Activated T-cell treated with anti-CD3 and anti-CD28 coated beads, Interleukin-2, amount 50 U/mL, for 72 hours (primary cell): ENCODE data around the gene AHCYL2. TPM values are rescaled to one million over a fixed set of nuclear protein-coding genes. Genes with fewer than 3 reads are reported as not detected.
"Not testable (repeated sequence)": the region's sequence is repeated elsewhere in the genome, so short reads cannot be mapped to it uniquely, and the experiment has no call there.

Experiments
- ATAC-seq, 2 donors: fragments of 150-1000 bp; cut with Tn5 transposase; replicated peaks in 1 of 2; 2 replicates each; pipeline ENCODE4 v1.10.0; 2021; ENCODE audit warnings: moderate library complexity in 2 of 2, mild to moderate bottlenecking in 1 of 2
- DNase-seq, 2 donors: peaks; one replicate each; pipeline ENCODE4 v3.0.0; 2021 to 2022; ENCODE audit warnings: mixed read lengths in 1 of 2
- H3K27ac Mint-ChIP-seq: one replicate; pipeline ENCODE4 v1.8.0; 2022; ENCODE audit warnings: mild to moderate bottlenecking, moderate library complexity, mixed read lengths
- H3K27me3 Mint-ChIP-seq: one replicate; pipeline ENCODE4 v1.8.0; 2022; ENCODE audit warnings: low read depth, mixed read lengths
- H3K36me3 Mint-ChIP-seq, 2 donors: one replicate each; pipeline ENCODE4 v1.8.0; 2022; ENCODE audit warnings: mixed read lengths in 2 of 2, mild to moderate bottlenecking in 1 of 2; ENCODE audit not compliant: insufficient read depth in 2 of 2
- H3K4me1 Mint-ChIP-seq: one replicate; pipeline ENCODE4 v1.8.0; 2022; ENCODE audit warnings: low read depth, mixed read lengths
- H3K4me3 Mint-ChIP-seq, 2 donors: one replicate each; pipeline ENCODE4 v1.8.0; 2022; ENCODE audit warnings: mild to moderate bottlenecking in 2 of 2, mixed read lengths in 2 of 2, moderate library complexity in 2 of 2
- H3K9me3 Mint-ChIP-seq, 2 donors: one replicate each; pipeline ENCODE4 v1.8.0; 2022; ENCODE audit warnings: mixed read lengths in 2 of 2
- total RNA-seq, 2 donors: library from RNA; stranded (reverse); gene quantifications; one replicate each; pipeline ENCODE4 v1.2.3, GENCODE V29; 2022

AHCYL2 gene
- total RNA-seq, 2 donors from 2014 or later = 40.8 to 44.8 TPM

GRCh38 chr7:129464194-129464593, 239.4 kb downstream of the AHCYL2 start:
- no peak overlapping the region for H3K4me3 Mint-ChIP-seq
- no peaks in the 10 kb centered on the region for H3K4me1 Mint-ChIP-seq
- H3K27me3 Mint-ChIP-seq = no peaks in the 10 kb centered on the region
- DNase-seq = no peak
- no peak for ATAC-seq
- peaks cover 9 to 16% of the 10 kb centered on the region in 2 donors for H3K36me3 Mint-ChIP-seq
- no peak overlapping the region for H3K27ac Mint-ChIP-seq
- H3K9me3 Mint-ChIP-seq = no peaks in the 10 kb centered on the region

GRCh38 chr7:129465080-129465479, 240.2 kb downstream of the AHCYL2 start:
- no peak for DNase-seq
- no peaks in the 10 kb centered on the region for H3K4me1 Mint-ChIP-seq
- H3K4me3 Mint-ChIP-seq = no peak overlapping the region
- H3K27ac Mint-ChIP-seq = peak overlapping the region; percentile 9
- ATAC-seq = no peak
- H3K9me3 Mint-ChIP-seq = no peaks in the 10 kb centered on the region
- no peaks in the 10 kb centered on the region for H3K27me3 Mint-ChIP-seq
- peaks cover 7 to 16% of the 10 kb centered on the region in 2 donors for H3K36me3 Mint-ChIP-seq

- Mint-ChIP-seq H3K9me3 (no peaks in the 10 kb centered on the region), H3K4me3 (no peak overlapping the region), H3K27me3 (no peaks in the 10 kb centered on the region), H3K36me3 (peaks cover 7 to 16% of the 10 kb centered on the region in 2 donors), H3K4me1 (peaks cover 14% of the 10 kb centered on the region), H3K27ac (no peak overlapping the region)
- DNase-seq = no peak
- ATAC-seq = no peak
These were observed 242.0 kb downstream of the AHCYL2 start for GRCh38 chr7:129466796-129467195.

- Mint-ChIP-seq H3K27ac (no peak overlapping the region), H3K4me3 (no peak overlapping the region), H3K4me1 (peaks cover 19% of the 10 kb centered on the region), H3K27me3 (no peaks in the 10 kb centered on the region), H3K9me3 (no peaks in the 10 kb centered on the region), H3K36me3 (peaks cover 6 to 18% of the 10 kb centered on the region in 2 donors)
- ATAC-seq (no peak), DNase-seq (no peak)
These were observed 243.3 kb downstream of the AHCYL2 start for GRCh38 chr7:129468087-129468486.

GRCh38 chr7:129468547-129468946, 243.7 kb downstream of the AHCYL2 start:
- H3K27ac Mint-ChIP-seq = no peak overlapping the region
- H3K9me3 Mint-ChIP-seq = no peaks in the 10 kb centered on the region
- DNase-seq (no peak), ATAC-seq (peak in 1 of 2 donors; percentile 59)
- H3K27me3 Mint-ChIP-seq = no peaks in the 10 kb centered on the region
- peaks cover 6 to 17% of the 10 kb centered on the region in 2 donors for H3K36me3 Mint-ChIP-seq
- no peak overlapping the region for H3K4me3 Mint-ChIP-seq
- H3K4me1 Mint-ChIP-seq = peaks cover 19% of the 10 kb centered on the region

- no peaks in the 10 kb centered on the region for H3K9me3 Mint-ChIP-seq
- peak overlapping the region; percentile 14 for H3K27ac Mint-ChIP-seq
- no peak for ATAC-seq
- H3K36me3 Mint-ChIP-seq = peaks cover 7 to 20% of the 10 kb centered on the region in 2 donors
- peaks cover 19% of the 10 kb centered on the region for H3K4me1 Mint-ChIP-seq
- H3K4me3 Mint-ChIP-seq = no peak overlapping the region
- no peak for DNase-seq
- no peaks in the 10 kb centered on the region for H3K27me3 Mint-ChIP-seq
These were observed 245.1 kb downstream of the AHCYL2 start for GRCh38 chr7:129469930-129470329.

GRCh38 chr7:129470411-129470810, 245.6 kb downstream of the AHCYL2 start:
- H3K27ac Mint-ChIP-seq = no peak overlapping the region

GRCh38 chr7:129471402-129471827, 246.6 kb downstream of the AHCYL2 start:
- Mint-ChIP-seq H3K27ac (peak overlapping the region; percentile 83), H3K27me3 (no peaks in the 10 kb centered on the region), H3K4me1 (peaks cover 19% of the 10 kb centered on the region), H3K9me3 (no peaks in the 10 kb centered on the region), H3K4me3 (peak overlapping the region in 1 of 2 donors; percentile 33), H3K36me3 (peaks cover 7 to 22% of the 10 kb centered on the region in 2 donors)
- DNase-seq = peak; percentile 14 to 19
- peak; percentile 83 to 88 for ATAC-seq

More at GRCh38 chr7:129470411-129470810, 245.6 kb downstream of the AHCYL2 start:
- Mint-ChIP-seq H3K4me1 (peaks cover 19% of the 10 kb centered on the region), H3K9me3 (no peaks in the 10 kb centered on the region), H3K36me3 (peaks cover 7 to 20% of the 10 kb centered on the region in 2 donors), H3K27me3 (no peaks in the 10 kb centered on the region), H3K4me3 (no peak overlapping the region)
- no peak for DNase-seq
- ATAC-seq = no peak

- not testable (repeated sequence) for DNase-seq, H3K27ac Mint-ChIP-seq, ATAC-seq, H3K9me3 Mint-ChIP-seq, H3K4me3 Mint-ChIP-seq, H3K27me3 Mint-ChIP-seq
- H3K36me3 Mint-ChIP-seq = peaks cover 10 to 38% of the 10 kb centered on the region in 2 donors
- peaks cover 14% of the 10 kb centered on the region for H3K4me1 Mint-ChIP-seq
These were observed 251.1 kb downstream of the AHCYL2 start for GRCh38 chr7:129475931-129476330.

GRCh38 chr7:129476398-129476797, 251.6 kb downstream of the AHCYL2 start:
- peaks cover 10 to 39% of the 10 kb centered on the region in 2 donors for H3K36me3 Mint-ChIP-seq
- not testable (repeated sequence) for ATAC-seq, H3K27ac Mint-ChIP-seq, H3K4me3 Mint-ChIP-seq, H3K27me3 Mint-ChIP-seq, H3K4me1 Mint-ChIP-seq, DNase-seq, H3K9me3 Mint-ChIP-seq

Other genes starting within 250 kb of the AHCYL2 start
- 10 to 100 TPM; 62.0 to 81.4 TPM for gene TNPO3, start 169.9 kb upstream of the AHCYL2 start, total RNA-seq
- gene TSPAN33, start 80.3 kb upstream of the AHCYL2 start, total RNA-seq = 10 to 100 TPM; 17.3 to 31.5 TPM
- 1 to 10 TPM in 1 of 2 donors, under 1 TPM in 1; 0.84 to 2.0 TPM for gene SMO, start 36.4 kb upstream of the AHCYL2 start, total RNA-seq
- 10 to 100 TPM; 73.5 to 79.2 TPM for gene STRIP2, start 209.4 kb downstream of the AHCYL2 start, total RNA-seq